OCI-M2 (cell line): Measurements from ENCODE around the gene KIF18B.
"Not testable (repeated sequence)": the region's sequence is repeated elsewhere in the genome, so short reads cannot be mapped to it uniquely, and the experiment has no call there.

Experiments used
- DNase-seq: peaks from one replicate; lab custom pipeline; 2025; ENCODE audit not compliant: unreplicated experiment; lab: John Stamatoyannopoulos, UW

Gene KIF18B

GRCh38 chr17:44970136-44970741 is 22.7 kb upstream of the KIF18B start:
- no peak for DNase-seq

GRCh38 chr17:44969144-44969780 is 21.7 kb upstream of the KIF18B start:
- no peak for DNase-seq

- no peak for DNase-seq
These were observed 20.9 kb upstream of the KIF18B start, which contains the start of gene C1QL1 for GRCh38 chr17:44968225-44969143. C1QL1 (minus strand) TSS chr17:44968303; CDS start chr17:44968048, 255 bp downstream.

- DNase-seq: no peak
These were observed 20.3 kb upstream of the KIF18B start for GRCh38 chr17:44967907-44968224.

GRCh38 chr17:44967026-44967906 is 19.7 kb upstream of the KIF18B start:
- no peak for DNase-seq

GRCh38 chr17:44966348-44967025 is 18.9 kb upstream of the KIF18B start:
- no peak for DNase-seq

GRCh38 chr17:44965481-44966234 is 18.1 kb upstream of the KIF18B start:
- DNase-seq: no peak

GRCh38 chr17:44961921-44962350 is 14.4 kb upstream of the KIF18B start:
- DNase-seq: no peak

- DNase-seq: no peak
These were observed 13.1 kb upstream of the KIF18B start for GRCh38 chr17:44960691-44961090.

- DNase-seq: no peak
These were observed 12.4 kb upstream of the KIF18B start for GRCh38 chr17:44959821-44960531.

- DNase-seq: no peak
These were observed 9.7 kb upstream of the KIF18B start for GRCh38 chr17:44956998-44957981.

GRCh38 chr17:44955674-44956425 is 8.3 kb upstream of the KIF18B start:
- DNase-seq: no peak

- no peak for DNase-seq
These were observed 5.4 kb upstream of the KIF18B start for GRCh38 chr17:44952946-44953475.

- DNase-seq: no peak
These were observed 782 bp upstream of the KIF18B start for GRCh38 chr17:44948315-44948795.

- not testable (repeated sequence) for DNase-seq
These were observed 1.9 kb downstream of the KIF18B start for GRCh38 chr17:44945652-44946051.

GRCh38 chr17:44942456-44942855 is 5.1 kb downstream of the KIF18B start:
- DNase-seq: no peak
